Mucosa of stomach (tissue), 1 donor: ENCODE data around the gene PLCXD3.

Experiments used
- H3K27me3 ChIP-seq: one replicate; pipeline ENCODE4 v1.7.0; 2013; ENCODE audit warnings: mild to moderate bottlenecking, low read length; ENCODE audit not compliant: control insufficient read depth, insufficient read depth
- H3K36me3 ChIP-seq: one replicate; pipeline ENCODE4 v1.7.0; 2013; ENCODE audit warnings: low read length; ENCODE audit not compliant: control insufficient read depth, insufficient read depth
- H3K4me1 ChIP-seq: one replicate; pipeline ENCODE4 v1.7.0; 2013; ENCODE audit warnings: mild to moderate bottlenecking, low read length; ENCODE audit not compliant: control insufficient read depth, insufficient read depth
- H3K4me3 ChIP-seq: one replicate; pipeline ENCODE4 v1.7.0; 2013; ENCODE audit warnings: low read length
- H3K9ac ChIP-seq: one replicate; pipeline ENCODE4 v1.7.0; 2013; ENCODE audit warnings: mild to moderate bottlenecking, low read length, moderate library complexity
- H3K9me3 ChIP-seq: one replicate; pipeline ENCODE4 v1.7.0; 2013; ENCODE audit warnings: mild to moderate bottlenecking, low read length, moderate library complexity; ENCODE audit not compliant: control insufficient read depth
- donor health status: Pancreatic carcinoma.

PLCXD3 gene

GRCh38 chr5:41427505-41427904 is 82.9 kb downstream of the PLCXD3 start:
- Histone ChIP-seq H3K4me1 (no peaks in the 10 kb centered on the region), H3K36me3 (no peaks in the 10 kb centered on the region), H3K4me3 (no peak overlapping the region)

DNA sequence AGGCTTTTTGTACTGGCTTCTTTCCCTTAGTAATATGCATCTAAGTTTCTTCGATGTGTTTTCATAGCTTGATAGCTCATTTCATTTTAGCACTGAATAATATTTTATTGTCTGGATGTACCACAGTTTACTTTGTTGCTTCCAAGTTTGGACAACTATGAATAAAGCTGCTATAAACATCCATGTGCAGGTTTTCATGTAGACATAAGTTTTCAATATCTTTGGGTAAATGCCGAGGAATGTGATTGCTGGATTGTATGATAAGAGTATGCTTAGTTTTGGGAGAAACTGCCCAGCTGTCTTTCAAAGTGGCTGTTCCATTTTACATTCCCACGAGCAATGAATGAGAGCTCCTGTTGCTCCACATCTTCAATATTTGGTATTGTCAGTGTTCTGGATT is 84.7 kb downstream of the PLCXD3 start:
- H3K36me3 ChIP-seq = no peaks in the 10 kb centered on the region
- H3K4me1 ChIP-seq = no peaks in the 10 kb centered on the region
- H3K4me3 ChIP-seq = no peak overlapping the region
- no peak overlapping the region for H3K9ac ChIP-seq
- peaks cover 3% of the 10 kb centered on the region for H3K27me3 ChIP-seq
- no peaks in the 10 kb centered on the region for H3K9me3 ChIP-seq

More at GRCh38 chr5:41427505-41427904, 82.9 kb downstream of the PLCXD3 start:
- Histone ChIP-seq H3K27me3 (peaks cover 3% of the 10 kb centered on the region), H3K9me3 (no peaks in the 10 kb centered on the region), H3K9ac (no peak overlapping the region)

DNA sequence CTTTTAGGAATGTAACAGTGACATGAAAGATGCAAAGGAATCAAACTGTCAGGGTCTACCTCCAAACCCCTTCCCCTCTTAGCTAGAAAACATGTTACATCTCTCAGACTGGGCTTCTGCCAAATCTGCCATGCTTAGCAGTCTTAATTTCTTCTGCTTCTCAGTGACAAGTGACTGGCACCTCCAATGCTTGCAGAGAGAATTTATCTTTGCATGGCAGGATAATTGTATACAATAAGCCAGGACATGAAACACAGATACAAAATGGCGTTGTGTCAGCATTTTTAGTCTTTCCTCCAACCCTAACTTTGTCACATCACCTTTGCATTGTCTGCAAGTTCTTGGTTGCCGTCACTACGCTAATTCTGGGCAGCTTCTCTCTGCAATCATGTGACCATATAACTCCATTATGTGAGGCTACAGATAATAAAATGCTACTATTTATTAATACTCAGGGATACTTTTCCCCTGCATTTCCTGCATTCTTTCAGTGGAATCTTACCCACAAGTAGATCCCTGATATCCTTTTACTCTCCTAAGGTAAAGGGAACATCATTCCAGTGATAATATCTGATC is 89.8 kb downstream of the PLCXD3 start:
- H3K9ac ChIP-seq = no peak overlapping the region
- no peaks in the 10 kb centered on the region for H3K36me3 ChIP-seq
- H3K9me3 ChIP-seq = no peaks in the 10 kb centered on the region
- H3K4me3 ChIP-seq = no peak overlapping the region
- H3K27me3 ChIP-seq = no peaks in the 10 kb centered on the region
- no peaks in the 10 kb centered on the region for H3K4me1 ChIP-seq

DNA sequence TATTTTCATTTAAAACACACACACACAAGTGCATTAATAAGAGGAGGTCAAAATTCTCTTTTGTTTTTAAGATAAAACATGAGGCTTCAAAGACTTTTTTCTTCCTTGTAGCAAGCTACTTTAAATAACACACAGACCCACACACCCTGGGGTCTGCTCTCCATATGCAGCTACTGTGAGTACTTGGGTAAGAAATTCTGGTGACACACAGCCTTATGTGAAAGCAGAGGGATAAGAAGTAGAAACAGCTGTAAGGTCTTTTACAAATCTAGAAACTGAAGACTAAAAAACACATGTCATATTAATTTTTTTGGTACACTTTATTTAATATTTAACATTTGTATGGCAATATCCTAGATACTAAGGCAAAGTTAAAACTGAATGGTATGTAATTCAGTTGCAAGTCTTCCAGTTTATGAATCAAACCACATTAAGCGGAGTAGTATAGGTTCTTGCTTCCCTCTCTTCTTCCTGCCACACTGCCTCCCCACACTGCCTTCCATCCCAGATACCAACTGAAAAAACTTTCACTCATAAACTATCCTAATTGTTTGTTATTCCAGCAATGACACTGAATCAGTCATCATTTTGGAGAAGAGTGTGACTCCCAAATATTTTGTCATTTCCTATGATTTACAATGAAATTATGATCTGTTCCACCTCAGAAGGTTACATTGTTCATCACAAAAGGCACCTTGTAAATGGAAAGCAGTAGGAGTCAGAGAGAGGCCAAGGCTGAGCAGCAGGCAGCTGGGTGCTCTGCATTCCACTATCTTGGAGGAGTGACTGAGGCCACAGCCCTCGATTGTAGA is 92.0 kb downstream of the PLCXD3 start:
- Histone ChIP-seq H3K36me3 (no peaks in the 10 kb centered on the region), H3K9ac (no peak overlapping the region), H3K9me3 (no peaks in the 10 kb centered on the region), H3K4me1 (no peaks in the 10 kb centered on the region), H3K27me3 (no peaks in the 10 kb centered on the region), H3K4me3 (no peak overlapping the region)

DNA sequence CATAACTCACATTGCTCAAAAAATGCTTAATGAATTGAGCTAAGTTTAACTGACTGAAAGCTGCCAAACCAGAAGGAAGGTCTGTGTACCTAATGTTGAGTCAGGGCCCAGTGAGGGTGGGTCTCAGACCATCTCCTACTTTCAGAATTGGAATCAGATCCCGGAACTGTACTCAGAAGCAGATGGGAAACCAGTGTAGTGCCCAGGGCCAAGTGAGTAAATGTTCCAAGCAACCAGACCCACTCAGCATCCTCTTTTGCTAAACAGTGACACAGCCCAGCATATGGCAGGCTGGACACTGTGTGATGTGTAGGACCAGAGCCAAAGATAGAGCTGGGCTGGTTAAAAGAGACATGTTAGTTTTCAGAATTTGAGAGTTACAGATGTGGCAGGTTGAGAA is 94.1 kb downstream of the PLCXD3 start:
- H3K4me3 ChIP-seq = no peak overlapping the region
- H3K27me3 ChIP-seq = no peaks in the 10 kb centered on the region
- no peak overlapping the region for H3K9ac ChIP-seq
- H3K36me3 ChIP-seq = no peaks in the 10 kb centered on the region
- H3K4me1 ChIP-seq = no peaks in the 10 kb centered on the region
- no peaks in the 10 kb centered on the region for H3K9me3 ChIP-seq

DNA sequence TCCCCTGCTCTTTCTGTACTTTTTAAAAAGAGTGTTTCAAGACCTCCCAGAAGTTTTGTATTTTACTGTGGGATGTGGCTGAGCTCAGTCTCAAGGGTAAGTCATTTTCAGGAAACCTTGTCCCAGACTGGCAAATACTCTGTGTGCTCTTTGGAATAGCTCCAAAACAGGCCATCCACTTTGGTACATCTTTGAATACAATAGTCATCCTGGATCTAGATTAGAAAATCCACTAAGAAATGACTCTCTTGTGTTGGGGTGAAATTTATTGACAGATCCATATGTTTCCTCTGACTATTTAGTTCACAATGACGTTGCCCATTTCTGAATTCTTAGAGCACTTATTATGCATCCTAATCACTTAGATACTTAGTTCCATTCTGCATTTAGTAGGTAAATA is 95.2 kb downstream of the PLCXD3 start:
- Histone ChIP-seq H3K4me1 (no peaks in the 10 kb centered on the region), H3K36me3 (no peaks in the 10 kb centered on the region), H3K9me3 (no peaks in the 10 kb centered on the region), H3K4me3 (no peak overlapping the region), H3K9ac (no peak overlapping the region), H3K27me3 (no peaks in the 10 kb centered on the region)

DNA sequence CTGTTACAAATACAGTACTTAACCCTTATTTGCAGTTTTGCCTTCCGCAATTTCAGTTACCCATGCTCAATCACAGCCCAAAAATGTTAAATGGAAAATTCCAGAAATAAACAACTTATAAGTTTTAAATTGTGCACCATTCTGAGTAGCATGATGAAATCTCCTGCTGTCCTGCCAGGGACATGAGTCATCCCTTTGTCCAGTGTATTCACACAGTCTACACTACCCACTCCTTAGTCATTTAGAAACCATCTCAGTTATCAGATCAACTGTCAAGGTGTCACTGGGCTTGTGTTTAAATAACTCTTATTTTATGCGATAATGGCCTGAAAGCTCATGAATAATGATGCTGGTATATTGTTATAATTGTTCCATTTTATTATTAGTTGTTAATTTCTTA is 95.8 kb downstream of the PLCXD3 start:
- no peaks in the 10 kb centered on the region for H3K9me3 ChIP-seq
- H3K27me3 ChIP-seq = no peaks in the 10 kb centered on the region
- no peak overlapping the region for H3K9ac ChIP-seq
- H3K4me1 ChIP-seq = no peaks in the 10 kb centered on the region
- H3K4me3 ChIP-seq = no peak overlapping the region
- H3K36me3 ChIP-seq = no peaks in the 10 kb centered on the region

DNA sequence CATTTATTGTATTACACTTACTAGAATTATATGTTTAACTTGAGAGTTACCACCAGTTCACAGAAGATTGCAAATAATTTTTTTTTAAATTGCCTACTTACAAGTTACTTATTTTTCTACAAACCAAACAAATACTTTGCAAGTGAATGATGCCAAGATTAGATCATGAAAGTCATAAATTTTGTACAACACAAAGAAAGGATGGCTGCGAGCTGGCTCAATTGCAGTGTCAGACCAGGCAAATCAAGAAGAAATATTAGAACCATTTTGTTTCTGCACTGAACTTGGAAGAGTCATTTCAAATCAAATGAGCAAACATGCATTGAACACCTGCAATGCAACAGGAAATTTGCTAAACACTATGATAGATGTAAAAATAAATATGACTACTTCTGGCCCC is 97.3 kb downstream of the PLCXD3 start:
- Histone ChIP-seq H3K4me1 (no peaks in the 10 kb centered on the region), H3K27me3 (no peaks in the 10 kb centered on the region), H3K9me3 (no peaks in the 10 kb centered on the region), H3K9ac (no peak overlapping the region), H3K4me3 (no peak overlapping the region), H3K36me3 (no peaks in the 10 kb centered on the region)

- H3K36me3 ChIP-seq = no peaks in the 10 kb centered on the region
- no peak overlapping the region for H3K4me3 ChIP-seq
- H3K9ac ChIP-seq = no peak overlapping the region
- no peaks in the 10 kb centered on the region for H3K27me3 ChIP-seq
- H3K9me3 ChIP-seq = no peaks in the 10 kb centered on the region
- H3K4me1 ChIP-seq = no peaks in the 10 kb centered on the region
Observed at GRCh38 chr5:41412496-41412895, 97.9 kb downstream of the PLCXD3 start.

DNA sequence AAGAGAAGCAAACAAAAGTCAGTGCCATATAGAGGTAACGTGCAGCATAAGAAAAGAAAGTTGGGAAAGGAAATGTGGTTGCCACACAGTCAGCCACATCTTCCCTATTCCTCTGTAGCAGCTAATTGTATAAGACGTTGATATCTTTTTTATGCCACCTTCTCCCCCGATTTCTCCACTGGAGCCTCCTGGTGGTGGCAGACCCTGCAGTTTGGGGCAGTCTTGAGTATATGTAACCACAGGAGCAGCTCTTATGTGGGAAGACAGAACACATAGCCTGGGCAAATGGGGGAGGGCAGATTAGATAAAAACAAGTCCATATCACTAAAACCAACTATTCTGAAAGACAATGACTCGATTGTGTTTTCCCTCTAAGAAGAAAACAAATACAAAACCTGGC is 99.7 kb downstream of the PLCXD3 start:
- no peaks in the 10 kb centered on the region for H3K27me3 ChIP-seq
- no peaks in the 10 kb centered on the region for H3K36me3 ChIP-seq
- peaks cover 12% of the 10 kb centered on the region for H3K4me1 ChIP-seq
- no peaks in the 10 kb centered on the region for H3K9me3 ChIP-seq
- no peak overlapping the region for H3K9ac ChIP-seq
- H3K4me3 ChIP-seq = no peak overlapping the region

- Histone ChIP-seq H3K27me3 (no peaks in the 10 kb centered on the region), H3K9ac (no peak overlapping the region), H3K4me1 (peaks cover 12% of the 10 kb centered on the region), H3K9me3 (no peaks in the 10 kb centered on the region), H3K4me3 (no peak overlapping the region), H3K36me3 (no peaks in the 10 kb centered on the region)
Observed at GRCh38 chr5:41410307-41410706, 100.1 kb downstream of the PLCXD3 start.

DNA sequence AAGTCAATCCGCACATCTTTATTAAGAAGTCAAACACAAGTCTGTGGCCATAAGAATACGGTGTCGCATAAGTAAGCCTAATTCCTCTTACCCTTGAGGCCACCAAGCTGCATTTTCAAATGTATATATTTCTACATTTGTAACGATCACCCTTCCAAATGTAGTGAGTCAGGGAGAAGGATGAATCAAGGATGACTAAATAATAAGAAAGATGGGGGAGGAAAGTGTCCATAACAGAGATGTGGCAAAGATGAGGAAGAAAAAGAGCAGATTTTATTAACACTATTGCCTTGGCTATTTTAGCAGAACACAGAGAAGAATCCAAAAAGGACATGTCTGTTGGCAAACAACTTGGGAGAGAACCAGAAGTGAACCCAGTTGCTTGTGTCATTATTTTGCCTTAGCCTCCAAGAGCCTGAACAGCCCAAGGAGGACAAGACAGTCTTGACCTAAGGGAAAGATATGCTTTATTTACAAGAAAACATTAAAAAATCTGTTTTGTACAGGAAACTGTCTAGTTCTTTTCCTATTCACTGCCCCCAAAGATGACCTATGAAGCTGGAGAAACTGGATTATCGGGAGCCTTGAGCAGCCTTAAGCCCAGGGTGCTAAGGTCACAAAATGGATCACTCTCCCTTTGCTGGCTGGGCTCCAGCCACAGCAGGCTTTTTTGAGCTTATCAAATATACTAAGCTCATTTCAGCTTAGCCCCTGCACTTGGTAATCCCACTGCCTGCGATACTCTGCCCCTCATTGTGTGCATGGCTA is 101.5 kb downstream of the PLCXD3 start:
- Histone ChIP-seq H3K9ac (no peak overlapping the region), H3K9me3 (no peaks in the 10 kb centered on the region), H3K4me3 (no peak overlapping the region), H3K27me3 (no peaks in the 10 kb centered on the region), H3K36me3 (no peaks in the 10 kb centered on the region), H3K4me1 (peaks cover 12% of the 10 kb centered on the region)
